GM19455 (cell line): ENCODE measurements around the gene TMEM139.
A peak's percentile ranks its signal among the peaks of the same experiment; 100 is the strongest.
"Not testable (repeated sequence)": the region's sequence is repeated elsewhere in the genome, so short reads cannot be mapped to it uniquely, and the experiment has no call there.

Experiments used
- ATAC-seq: cut with Tn5 transposase; IDR thresholded peaks from one replicate; pipeline ENCODE4 v1.9.1; 2021; ENCODE audit not compliant: unreplicated experiment

Gene TMEM139

DNA sequence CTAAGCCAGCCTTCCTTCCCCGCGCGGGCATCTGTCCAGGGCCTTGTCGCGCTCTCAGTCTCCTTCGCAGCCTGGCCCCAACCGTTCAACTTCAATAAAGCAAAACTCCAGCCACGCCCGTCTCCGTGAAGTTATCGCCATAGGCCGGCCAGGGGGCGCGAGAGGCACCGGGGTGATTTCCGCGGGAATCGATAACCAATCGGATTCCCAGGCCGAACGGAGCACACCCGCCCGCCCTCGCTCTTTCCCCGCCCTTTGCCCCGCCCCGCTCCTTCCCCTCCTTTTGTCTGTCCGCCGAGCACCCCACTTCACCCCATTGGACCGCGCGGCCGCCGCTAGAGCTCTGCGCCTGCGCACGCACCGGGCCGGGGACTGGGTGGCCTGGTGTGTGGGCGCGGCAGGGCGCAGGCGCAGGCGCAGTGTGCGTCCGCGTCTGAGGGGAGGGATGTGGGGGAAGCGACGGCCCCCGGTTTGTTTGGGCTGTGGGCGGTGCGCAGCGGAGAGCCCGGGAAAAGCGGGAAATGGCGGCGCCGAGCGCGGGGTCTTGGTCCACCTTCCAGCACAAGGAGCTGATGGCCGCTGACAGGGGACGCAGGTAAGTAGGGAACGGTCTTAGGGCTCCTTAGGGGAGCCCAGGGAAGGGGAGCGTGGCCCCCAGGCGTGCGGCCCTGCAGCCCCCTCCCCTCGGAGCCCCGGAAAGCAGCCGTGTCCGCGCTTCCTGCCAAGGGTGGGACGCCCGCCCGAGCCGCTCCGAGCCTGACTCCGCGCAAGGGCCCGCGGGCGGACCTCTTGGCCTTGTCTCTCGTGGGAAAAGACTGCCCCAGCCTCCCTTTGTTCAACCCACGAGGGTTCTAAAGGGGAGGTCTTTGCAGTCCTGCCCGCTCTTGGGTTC, 3.4 kb downstream of the TMEM139 start, which contains the start of gene CASP2:
Gene CASP2 (plus strand): TSS at position 417 of the 892 bp plus-strand sequence. CDS start 105 bp downstream, at position 522.
- peak; percentile 87 for ATAC-seq

DNA sequence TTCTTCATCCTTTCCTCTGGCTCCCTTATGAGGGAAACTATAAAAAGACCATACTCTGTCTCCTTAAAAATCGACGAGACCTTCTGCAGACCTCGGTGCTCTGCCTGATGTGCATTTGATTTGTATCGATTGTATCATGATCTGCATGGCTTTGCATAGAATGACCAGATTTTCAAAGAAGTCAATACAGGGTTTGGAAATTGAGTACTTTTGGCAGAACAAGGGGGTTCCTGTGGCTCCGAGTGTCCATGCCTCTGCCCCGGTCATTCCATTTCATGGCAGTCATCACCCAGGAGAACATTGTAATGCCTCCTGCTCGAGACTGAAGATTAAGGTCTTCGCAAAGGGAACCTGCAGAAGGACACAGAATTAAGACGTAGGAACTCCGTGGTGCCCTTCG, 4.1 kb downstream of the TMEM139 start:
- ATAC-seq: no peak

DNA sequence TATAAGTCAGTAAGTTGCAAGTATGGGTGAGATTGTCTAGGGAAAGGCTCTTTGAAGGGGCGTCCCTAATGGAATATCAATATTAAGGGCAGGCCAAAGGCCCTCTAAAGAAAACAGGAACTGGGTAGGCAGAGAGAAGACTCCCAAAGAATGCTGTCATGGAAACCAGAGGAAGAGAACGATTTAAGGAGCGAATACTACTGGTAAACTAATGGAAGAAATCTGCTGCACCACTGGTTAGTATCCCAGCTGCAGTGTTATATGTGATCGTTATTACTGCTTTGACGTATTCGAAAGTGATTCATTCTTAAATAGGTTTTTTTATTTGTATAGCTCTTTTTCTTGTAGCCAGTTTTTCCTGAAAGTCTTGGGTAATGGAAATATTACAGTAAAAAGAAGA, 4.7 kb downstream of the TMEM139 start:
- ATAC-seq: no peak

DNA sequence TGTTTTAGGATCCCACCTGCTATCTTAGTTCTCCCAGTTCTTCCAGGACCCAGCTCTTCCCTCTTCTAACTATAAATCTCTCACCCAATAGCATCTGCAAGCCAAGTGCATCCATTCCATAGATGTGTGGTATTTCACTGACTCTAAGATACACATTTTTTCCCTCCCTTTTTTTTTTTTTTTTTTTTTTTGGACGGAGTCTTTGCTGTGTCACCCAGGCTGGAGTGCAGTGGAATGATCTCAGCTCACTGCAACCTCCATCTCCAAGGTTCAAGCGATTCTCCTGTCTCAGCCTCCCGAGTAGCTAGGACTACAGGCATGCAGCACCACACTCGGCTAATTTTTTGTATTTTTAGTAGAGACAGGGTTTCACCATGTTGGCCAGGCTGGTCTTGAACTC, 5.1 kb downstream of the TMEM139 start:
- not testable (repeated sequence) for ATAC-seq

DNA sequence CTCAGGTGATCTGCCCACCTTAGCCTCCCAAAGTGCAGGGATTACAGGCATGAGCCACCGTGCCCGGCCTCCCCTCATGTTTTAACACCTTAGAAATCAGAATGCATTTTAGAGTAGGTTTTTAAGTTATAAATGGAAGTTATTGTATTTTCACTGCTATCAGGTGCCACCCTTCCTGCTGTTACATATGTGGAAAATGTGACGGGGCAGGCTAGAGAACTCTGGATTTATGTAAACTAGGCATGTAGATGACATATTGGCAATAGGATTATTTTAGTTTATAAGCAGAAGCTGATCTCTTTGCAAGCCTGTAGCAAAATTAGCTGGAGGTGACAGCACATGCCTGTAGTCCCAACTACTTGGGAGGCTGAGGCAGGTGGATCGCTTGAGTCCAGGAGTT, 5.5 kb downstream of the TMEM139 start:
- no peak for ATAC-seq

DNA sequence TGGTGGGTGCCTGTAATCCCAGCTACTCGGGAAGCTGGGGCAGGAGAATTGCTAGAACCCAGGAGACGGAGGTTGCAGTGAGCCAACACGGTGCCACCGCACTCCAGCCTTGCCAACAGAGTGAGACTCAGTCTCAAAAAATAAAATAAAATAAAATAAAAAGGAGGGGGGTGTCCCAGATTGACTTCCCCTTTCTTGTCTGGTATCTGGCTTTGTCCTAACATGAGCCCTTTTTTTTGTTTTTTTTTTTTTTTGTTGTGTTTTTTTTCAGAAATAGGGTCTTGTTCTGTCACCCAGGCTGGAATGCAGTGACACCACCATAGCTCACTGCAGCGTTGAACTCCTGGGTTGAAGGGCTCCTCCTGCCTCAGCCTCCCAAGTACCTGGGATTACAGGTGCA, 8.1 kb downstream of the TMEM139 start:
- ATAC-seq: no peak

DNA sequence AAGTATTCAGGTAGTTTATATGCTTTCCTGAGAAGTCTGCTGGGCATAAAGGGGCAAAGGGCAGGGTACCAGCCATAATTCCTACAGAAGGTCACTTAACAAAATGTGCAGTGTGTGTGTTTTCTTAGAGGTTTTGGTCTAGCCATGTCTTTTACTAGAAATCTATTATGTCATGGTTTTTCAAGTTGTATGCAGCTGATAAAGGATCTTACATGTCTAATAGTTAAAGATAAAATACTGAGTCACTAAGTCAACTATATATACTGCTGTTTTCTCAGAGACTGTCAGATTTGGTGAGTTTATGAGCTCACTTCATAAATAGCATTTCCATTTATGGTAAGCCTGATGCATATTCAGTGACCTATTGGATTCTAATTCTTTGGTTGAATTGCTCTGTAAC, 11.1 kb downstream of the TMEM139 start:
- no peak for ATAC-seq

DNA sequence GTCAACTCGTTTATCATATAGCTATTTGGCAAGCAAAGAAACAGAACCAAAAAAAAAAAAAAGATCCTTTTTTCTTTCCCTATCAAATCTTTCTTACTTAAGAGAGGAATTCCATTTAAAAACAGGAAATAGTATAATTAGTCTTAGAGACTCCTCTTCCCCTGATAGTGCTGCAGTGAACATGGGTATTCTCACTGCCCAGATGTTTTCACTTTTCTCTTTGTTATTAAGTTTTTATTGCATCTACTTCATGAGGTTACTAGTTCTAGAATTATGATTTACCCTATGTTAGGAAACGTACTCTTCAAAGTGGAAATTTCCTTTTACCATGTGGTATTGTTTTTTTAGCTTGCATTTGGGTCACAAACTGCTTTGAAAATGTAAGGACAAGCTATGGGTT, 11.9 kb downstream of the TMEM139 start:
- no peak for ATAC-seq

DNA sequence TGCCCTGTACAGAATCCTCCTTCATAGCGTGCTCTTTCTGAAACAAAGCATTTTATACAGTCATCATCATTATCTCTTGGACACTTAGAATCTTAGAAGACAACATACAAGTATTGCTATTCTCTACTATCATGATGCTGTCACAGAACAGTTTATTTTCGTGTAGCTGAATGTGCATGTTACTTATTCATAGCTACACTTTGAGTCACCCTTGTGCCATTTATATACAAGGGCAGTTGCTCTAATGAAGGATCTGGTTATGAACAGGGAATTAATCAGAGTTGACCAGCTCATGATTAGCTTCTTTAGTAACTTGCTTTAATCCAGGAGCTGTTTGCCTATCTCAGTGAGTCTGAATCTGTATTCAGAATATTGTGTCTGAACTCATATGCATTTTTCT, 14.6 kb downstream of the TMEM139 start:
- no peak for ATAC-seq

DNA sequence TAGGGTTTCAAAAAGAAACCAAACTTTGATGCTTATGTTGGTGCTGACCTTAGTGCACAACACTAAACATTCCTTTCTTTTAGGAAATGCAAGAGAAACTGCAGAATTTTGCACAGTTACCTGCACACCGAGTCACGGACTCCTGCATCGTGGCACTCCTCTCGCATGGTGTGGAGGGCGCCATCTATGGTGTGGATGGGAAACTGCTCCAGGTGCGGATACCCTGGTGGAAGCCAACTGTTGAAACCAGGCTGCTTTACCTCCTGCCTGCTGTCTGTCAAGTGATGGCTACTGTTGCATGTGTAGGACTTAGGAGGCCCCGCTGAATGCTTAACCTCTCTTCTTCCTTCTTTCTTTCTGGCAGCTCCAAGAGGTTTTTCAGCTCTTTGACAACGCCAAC, 15.1 kb downstream of the TMEM139 start:
- ATAC-seq: no peak

DNA sequence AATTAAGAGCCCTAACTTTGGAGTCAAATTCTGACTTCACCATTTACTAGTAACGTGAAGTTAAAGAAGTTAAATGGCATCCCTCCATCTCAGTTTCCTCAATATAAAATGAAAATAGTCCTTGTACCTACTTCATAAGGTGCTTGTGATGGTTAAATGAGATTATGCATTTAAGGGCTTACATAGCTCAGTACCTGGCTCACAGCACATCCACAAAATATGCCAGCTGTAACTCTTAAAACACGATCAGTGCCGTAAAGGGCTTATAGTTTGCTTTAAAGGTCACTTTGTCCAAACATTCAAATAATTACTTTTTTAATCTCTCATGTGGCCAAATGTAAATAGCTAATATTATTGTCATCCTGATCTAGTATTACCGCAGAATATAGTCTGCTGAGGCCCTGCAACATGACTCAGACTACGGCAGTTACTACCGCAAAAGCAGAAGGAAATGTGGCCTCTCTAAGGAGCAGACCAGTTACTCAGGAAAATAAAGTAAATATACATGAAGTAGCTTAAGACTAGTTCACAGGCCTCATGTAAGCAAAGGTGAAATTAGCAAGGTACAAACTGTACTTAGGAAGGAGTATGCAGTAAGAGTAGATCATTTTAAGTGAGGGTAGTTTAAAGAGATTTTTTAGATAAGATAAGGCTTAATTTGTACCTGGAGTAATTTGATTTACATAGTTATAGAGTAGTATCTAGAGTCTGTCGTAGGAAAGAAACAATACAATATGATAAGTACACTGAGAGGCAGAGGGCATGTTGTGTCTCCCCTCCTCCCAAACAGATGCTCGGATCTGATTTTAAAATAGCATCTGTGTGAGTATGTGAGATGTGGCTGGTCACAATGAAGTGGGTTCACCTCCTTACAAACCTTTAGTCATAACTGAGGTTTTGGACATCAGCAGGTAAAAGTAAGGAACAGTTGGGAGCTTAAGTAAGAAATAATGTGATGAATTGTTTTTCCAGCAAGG, 16.5 kb downstream of the TMEM139 start:
- no peak for ATAC-seq

DNA sequence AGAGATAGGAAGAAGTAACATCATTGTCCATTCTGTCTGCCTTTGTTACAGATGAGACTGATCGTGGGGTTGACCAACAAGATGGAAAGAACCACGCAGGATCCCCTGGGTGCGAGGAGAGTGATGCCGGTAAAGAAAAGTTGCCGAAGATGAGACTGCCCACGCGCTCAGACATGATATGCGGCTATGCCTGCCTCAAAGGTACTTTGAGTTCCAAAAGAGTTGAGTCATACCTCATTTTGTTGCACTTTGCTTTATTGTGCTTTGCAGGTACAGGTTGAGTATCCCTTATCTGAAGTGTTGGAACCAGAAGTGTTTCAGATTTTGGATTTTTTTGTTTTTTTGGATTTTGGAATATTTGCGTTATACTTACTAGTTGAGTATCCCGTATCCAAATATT, 19.0 kb downstream of the TMEM139 start:
- ATAC-seq: no peak

DNA sequence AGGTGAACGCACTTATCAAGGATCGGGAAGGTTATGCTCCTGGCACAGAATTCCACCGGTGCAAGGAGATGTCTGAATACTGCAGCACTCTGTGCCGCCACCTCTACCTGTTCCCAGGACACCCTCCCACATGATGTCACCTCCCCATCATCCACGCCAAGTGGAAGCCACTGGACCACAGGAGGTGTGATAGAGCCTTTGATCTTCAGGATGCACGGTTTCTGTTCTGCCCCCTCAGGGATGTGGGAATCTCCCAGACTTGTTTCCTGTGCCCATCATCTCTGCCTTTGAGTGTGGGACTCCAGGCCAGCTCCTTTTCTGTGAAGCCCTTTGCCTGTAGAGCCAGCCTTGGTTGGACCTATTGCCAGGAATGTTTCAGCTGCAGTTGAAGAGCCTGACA, 20.2 kb downstream of the TMEM139 start:
- no peak for ATAC-seq

DNA sequence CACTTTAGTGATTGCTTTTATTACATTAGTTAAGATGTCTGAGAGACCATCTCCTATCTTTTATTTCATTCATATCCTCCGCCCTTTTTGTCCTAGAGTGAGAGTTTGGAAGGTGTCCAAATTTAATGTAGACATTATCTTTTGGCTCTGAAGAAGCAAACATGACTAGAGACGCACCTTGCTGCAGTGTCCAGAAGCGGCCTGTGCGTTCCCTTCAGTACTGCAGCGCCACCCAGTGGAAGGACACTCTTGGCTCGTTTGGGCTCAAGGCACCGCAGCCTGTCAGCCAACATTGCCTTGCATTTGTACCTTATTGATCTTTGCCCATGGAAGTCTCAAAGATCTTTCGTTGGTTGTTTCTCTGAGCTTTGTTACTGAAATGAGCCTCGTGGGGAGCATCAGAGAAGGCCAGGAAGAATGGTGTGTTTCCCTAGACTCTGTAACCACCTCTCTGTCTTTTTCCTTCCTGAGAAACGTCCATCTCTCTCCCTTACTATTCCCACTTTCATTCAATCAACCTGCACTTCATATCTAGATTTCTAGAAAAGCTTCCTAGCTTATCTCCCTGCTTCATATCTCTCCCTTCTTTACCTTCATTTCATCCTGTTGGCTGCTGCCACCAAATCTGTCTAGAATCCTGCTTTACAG, 20.8 kb downstream of the TMEM139 start:
- no peak for ATAC-seq

DNA sequence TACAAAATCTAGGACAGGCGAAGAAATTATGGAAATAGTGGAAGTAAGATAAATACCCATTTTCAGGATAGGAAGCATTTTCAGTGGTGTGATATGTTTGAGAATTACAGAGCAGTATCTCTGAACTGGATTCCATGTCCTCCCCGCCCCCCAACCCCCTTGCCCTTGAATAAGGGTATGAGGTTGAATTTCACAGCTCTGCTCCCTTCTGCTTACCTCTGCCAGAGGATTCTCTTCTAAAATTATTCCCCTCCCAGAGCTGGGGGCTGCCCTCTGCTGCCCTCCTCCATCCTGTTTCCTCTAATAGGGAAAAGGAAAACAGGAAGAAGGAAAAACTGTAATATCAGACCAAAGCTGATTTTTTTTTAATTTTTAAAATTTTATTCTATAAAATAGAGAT, 23.9 kb downstream of the TMEM139 start:
- no peak for ATAC-seq

DNA sequence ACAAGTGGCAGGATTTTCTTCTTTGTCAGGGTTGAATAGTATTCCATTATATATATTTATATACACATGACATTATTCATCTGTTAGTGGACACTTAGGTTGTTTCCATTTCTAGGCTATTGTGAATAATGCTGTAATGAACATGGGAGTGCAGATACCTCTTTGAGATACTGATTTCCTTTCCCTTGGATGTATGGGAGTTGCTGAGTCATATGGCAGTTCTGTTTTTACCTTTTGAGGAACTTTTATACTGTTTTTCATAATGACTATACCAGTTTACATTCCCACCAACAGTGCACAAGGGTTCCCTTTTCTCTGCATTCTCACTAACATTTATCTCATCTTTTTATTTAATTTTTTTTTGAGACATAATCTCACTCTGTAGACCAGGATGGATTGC, 29.4 kb downstream of the TMEM139 start:
- no peak for ATAC-seq

DNA sequence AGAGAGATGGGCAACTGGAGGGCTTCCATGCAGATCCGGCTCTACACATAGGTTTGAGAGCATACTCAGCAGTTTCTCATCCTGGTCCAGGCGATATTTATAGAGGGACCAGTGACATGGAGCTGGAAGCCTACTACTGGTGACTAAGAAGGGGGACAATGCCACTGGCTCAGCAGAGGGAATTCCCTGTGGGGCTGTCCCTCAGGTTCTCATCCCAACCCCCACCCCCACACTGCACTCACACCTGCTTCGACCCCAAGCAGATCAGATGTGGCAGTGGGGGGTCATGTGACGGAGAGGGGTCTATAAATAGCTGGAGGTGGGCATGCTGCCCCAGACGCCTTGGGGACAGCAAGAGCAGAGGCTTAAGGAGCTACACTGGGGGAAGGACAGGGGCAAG, 31.0 kb downstream of the TMEM139 start, which contains the start of gene CLCN1:
Gene CLCN1 (plus strand): TSS at position 336 of the 400 bp plus-strand sequence. CDS start 102 bp downstream, outside the sequence.
- no peak for ATAC-seq

DNA sequence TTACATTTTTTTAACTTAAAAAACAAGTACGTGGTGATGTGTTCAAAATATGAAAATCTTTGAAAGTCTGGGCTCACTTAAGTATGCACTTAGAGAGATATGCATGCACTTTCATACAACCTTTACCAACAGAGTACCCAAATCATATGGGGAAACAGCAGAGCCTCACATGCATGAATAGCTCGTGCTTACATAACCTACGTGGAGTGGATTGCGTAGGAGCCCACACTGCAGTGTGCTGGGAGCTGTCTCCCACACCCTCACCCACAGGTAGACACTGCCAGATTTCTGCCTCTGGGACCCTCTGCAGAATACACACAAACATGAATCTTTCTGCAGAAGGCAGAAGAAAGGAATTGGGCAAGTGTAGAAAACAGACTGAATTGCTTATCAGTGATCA, 31.7 kb downstream of the TMEM139 start:
- no peak for ATAC-seq

DNA sequence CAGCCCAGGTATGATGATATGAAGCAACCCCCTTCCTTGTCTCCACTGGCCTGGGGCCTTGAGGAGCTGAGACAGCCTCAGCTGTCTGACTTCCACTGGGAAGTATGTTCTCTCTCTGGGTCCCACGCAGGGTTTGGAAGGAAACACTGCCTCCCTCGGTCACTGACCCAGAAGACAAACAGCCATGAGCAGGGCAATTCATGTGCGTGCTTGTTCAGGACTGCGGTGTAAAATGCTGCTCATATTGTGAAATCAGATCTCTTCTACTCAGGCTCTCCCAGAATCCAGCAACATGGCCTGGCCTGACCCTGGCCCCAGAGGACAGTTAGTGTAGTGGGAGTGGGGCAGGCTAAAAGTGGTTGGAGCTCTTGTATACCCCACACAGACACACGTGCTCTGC, 33.9 kb downstream of the TMEM139 start:
- no peak for ATAC-seq

DNA sequence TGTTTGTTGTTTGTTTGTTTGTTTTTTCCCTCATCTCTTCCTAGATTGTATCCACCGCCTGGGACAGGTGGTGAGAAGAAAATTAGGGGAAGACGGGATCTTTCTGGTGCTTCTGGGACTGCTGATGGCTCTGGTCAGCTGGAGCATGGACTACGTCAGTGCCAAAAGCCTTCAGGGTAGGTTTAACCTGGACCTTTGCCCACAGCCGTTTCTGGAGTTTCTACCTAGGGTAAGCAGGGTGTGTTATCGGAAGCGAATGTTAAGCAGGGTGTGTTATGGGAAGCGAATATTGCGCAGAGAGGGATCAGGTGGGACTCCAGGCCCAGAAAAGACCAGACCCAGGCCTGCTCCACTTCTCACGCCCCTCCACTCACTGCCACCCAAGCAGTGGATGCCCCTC, 35.9 kb downstream of the TMEM139 start:
- no peak for ATAC-seq

DNA sequence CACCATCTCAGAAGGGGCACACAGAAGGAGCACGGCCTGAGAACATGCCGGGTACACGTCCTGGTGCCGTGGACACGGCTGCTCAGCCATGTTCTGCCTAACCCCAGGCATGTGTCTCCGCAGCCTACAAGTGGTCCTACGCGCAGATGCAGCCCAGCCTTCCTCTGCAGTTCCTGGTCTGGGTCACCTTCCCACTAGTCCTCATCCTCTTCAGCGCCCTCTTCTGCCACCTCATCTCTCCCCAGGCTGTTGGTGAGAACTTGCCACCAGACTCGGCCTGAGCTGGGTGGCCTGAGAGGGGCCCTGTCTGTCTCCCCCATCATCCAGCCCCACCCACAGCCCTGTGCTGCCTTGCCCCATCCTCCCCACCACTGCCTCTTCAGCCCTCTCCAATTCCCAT, 36.5 kb downstream of the TMEM139 start:
- no peak for ATAC-seq
